Peyer's patch (tissue), 4 donors: ENCODE data around the gene KLLN.

ENCODE experiments used
- POLR2A ChIP-seq, 2 donors: fragments of 450-650 bp; IDR thresholded peaks; one replicate each; pipeline ENCODE4 v1.5.1; 2017; ENCODE audit warnings: antibody characterized with exemption in 2 of 2, mild to moderate bottlenecking in 2 of 2, moderate library complexity in 2 of 2
- TF ChIP-seq, protein P1 (sequence below), 6 experiments: fragments of 450-650 bp in 4 of 6; fragments of 200-600 bp in 2 of 6; sonication (generic) in 1 of 6; IDR thresholded peaks; one replicate each; pipeline ENCODE4 v1.5.1; 2017 to 2019; ENCODE audit warnings: antibody characterized with exemption in 6 of 6, mild to moderate bottlenecking in 3 of 6, moderate library complexity in 1 of 6

DNA sequence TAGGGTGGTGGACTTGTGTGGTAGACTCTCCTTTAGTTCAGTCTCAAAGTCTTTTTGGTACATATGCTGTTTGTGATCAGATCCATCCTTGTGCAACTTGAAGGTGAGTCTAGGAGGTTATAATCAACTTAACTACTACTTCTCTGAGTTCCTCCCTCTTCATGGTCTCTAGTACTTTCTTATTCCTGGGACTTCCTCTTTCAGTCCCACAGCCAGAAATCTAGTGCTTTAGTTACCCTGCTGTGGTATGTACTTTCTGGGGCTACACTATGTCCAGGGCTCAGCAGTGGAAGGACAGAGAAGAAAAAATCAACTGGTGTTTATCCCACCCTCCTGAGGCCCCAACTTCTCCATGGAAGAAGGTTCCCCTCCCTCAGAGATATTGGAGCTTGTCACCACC lies 25.9 kb downstream of the KLLN start:
- TF ChIP-seq, protein P1, sequence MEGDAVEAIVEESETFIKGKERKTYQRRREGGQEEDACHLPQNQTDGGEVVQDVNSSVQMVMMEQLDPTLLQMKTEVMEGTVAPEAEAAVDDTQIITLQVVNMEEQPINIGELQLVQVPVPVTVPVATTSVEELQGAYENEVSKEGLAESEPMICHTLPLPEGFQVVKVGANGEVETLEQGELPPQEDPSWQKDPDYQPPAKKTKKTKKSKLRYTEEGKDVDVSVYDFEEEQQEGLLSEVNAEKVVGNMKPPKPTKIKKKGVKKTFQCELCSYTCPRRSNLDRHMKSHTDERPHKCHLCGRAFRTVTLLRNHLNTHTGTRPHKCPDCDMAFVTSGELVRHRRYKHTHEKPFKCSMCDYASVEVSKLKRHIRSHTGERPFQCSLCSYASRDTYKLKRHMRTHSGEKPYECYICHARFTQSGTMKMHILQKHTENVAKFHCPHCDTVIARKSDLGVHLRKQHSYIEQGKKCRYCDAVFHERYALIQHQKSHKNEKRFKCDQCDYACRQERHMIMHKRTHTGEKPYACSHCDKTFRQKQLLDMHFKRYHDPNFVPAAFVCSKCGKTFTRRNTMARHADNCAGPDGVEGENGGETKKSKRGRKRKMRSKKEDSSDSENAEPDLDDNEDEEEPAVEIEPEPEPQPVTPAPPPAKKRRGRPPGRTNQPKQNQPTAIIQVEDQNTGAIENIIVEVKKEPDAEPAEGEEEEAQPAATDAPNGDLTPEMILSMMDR (IDR thresholded peaks at IDR 0.05): no peak
- TF ChIP-seq POLR2A (IDR thresholded peaks at IDR 0.05): no peak
